Hematopoietic multipotent progenitor cell treated with erythropoietin and hydrocortisone succinate and interleukin-3 and kit ligand, for 17 days (in vitro differentiated cells): Measurements from ENCODE around the gene HYPK.

Experiments
- DNase-seq: peaks from one replicate; pipeline ENCODE4 v3.0.0-alpha.2; 2015; ENCODE audit warnings: low spot score

The HYPK gene

DNA sequence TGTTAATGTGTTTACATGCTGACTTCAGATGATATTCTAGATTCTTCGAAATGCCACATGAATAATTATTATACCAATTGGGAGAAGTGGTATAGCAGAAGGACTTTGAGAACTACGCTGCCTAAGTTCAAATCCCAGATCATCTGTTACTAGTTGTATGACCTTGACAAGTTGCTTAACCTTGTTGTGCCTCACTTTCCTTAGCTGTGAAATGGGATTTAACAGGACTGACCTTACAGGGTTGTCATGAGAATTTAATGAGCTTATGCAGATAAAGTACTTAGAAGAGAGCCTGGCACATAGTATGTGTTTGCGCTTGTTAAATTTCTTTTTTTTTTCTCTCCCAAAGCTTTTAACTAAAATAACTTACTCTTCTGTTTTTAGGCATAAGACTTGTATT is 50.9 kb downstream of the HYPK start:
- no peak for DNase-seq

DNA sequence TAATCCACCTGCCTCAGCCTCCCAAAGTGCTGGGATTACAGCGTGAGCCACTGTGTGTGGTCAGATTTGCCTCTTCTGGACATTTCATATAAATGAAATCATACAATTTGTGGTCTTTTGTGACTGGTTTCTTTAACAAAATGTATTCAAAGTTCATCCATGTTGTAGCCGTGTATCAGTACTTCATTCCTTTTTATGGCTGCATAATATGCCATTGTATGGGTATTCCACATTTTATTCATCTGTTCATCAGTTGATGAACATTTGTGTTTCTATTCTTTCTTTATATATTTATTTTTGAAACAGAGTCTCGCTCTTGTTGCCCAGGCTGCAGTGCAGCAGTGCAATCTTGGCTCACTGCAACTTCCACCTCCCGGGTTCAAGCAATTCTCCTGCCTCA is 52.2 kb downstream of the HYPK start:
- no peak for DNase-seq
